NCI-H1105 treated with DMSO at 0.1 percent for 48 hours (cell line): ENCODE results near the gene ATP5PD.
"Not testable (repeated sequence)": the region's sequence is repeated elsewhere in the genome, so short reads cannot be mapped to it uniquely, and the experiment has no call there.

Source experiments
- DNase-seq: peaks from one replicate; lab custom pipeline; 2025; lab: John Stamatoyannopoulos, UW

Gene ATP5PD

DNA sequence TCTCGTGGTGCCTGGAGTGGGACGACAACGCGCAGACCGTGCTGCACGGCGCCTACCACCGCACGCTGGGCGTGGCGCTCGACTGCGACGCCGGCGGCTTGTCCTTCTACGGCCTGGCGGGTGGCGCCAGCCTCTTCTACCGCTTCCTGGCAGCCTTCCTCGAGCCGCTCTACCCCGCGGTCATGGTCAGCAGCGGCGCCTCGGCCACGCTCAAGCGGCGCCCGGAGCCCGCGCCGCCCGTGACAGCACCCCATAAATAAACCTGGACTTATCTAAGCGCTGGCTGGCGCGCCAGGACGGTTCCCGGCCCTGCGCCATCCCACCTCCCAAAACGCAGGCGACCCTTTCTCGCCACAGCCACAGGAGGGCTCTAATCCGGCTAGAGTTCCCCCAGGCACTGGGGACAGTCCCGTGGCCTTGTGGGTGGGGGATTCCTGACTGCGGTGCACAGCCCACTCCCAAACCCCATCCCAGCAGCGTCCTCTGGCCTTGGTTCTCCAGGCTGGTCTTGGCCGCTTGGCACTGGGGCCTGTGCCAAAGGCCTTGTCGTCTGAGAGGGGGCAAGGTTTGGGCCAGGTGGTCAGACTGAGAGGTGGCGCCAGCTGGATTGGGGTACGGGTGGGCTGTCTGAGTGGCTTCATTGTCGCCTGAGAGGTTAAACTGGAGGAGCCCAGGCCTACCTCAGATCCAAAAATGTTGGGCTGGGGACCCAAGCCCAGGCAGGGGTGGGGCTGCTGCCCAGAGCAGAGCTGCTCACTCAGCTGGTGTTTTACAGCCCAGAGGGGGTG is 30.9 kb upstream of the ATP5PD start:
- DNase-seq, result no peak

GRCh38 chr17:75077072-75077495 is 30.3 kb upstream of the ATP5PD start:
- no peak for DNase-seq

DNA sequence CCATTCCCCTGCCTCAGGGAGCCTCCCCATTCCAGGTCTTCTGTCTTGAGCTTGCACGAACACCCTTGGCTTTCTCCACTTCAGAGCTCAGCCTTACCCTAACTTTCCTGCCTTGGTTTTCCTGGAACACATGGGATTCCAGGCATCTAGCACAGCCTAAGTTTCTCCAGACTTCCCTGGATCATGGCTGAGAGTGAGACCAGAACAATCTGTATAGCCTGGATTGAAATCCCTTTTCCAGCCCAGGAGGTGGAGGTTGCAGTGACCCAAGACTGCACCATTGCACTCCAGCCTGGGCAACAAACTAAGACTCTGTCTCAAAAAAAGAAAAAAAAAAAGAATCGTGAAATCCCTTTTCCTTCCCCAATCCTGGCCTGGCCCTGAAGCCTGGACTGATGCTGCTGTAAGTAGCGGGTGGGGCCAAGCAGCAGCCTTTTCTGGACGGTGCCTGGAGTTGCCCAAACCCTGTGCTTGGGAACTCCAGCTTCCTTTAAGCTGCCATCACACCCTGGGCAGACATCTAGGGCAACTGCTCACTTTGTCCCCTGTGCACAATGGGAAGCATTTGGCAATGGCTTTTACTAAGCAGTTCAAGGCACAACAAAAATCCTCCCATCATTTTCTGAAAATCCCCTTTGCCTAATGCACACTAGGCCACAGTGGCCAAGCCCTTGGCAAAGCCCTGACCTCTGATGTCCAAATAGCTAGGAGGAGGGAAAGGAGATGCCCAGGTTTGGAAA is 29.0 kb upstream of the ATP5PD start:
- no peak for DNase-seq

GRCh38 chr17:75074532-75074931 is 27.8 kb upstream of the ATP5PD start:
- DNase-seq, result no peak

- no peak for DNase-seq
Measured at GRCh38 chr17:75073618-75074047, 26.9 kb upstream of the ATP5PD start.

- DNase-seq, result not testable (repeated sequence)
Measured at GRCh38 chr17:75072909-75073308, 26.1 kb upstream of the ATP5PD start.

DNA sequence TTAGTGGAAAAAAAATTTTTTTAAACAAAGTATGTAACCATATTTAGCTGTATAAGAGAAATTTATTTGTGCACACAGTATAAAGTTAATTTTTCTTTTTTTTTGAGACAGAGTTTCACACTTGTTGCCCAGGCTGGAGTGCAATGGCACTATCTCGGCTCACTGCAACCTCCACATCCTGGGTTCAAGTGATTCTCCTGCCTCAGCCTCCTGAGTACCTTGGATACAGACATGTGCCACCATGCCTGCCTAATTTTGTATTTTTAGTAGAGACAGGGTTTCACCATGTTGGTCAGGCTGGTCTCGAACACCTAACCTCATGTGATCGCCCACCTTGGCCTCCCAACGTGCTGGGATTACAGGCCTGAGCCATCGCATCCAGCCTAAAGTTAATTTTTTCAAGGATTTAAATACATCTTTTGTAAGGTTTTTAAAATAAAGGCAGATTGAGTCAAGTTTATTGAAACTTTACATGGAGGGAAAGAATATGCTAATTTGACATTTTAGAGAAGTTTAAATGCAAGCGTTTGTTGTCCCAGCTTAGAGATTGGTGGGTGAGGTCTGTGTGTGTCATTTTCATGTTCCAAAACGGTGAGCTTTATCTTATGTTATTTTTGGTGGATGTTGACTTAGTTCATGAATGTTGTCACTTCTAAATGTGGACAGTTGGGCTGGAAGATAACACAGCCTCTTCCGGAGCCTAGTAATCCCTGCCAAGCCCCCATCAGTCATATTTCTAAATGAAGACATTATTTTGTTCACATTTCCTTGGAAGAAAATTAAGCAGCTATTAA is 24.9 kb upstream of the ATP5PD start:
- not testable (repeated sequence) for DNase-seq

DNA sequence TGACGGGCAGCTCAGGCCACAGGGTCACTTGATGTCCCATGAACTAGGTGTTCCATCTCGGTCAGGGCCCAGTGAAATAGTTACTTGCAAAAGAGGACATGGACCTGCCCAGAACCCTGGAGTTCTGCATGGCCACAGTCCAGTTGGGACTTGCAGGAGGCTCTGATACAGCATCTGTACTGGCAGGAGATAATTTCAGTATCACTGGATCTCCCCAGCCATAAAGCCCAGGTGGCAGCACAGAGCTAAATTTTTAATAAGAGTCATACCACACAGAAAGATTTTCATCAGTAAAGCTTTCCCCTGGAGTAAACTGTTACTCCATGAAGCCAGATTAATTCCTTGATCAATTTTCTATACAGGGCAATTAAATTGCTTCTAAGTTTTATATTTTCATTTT is 23.0 kb upstream of the ATP5PD start:
- DNase-seq, result no peak

DNA sequence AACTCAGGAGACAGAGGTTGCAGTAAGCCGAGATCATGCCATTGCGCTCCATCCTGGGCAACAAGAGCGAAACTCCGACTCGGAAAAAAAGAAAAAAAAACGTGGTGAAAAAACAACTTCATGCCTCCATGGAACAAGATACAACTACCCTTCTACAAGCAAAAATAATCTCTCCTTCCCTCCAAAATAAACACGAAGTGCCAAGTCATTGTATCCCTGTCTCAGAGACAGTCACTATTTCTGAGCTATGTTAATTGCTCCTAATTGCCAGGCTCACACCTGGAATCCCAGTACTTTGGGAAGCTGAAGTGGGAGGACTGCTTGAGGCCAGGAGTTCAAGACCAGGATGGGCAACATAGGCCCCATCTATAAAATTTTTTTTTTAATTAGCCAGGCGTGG is 22.0 kb upstream of the ATP5PD start:
- DNase-seq, result no peak

- no peak for DNase-seq
Measured at GRCh38 chr17:75067856-75068255, 21.1 kb upstream of the ATP5PD start.

DNA sequence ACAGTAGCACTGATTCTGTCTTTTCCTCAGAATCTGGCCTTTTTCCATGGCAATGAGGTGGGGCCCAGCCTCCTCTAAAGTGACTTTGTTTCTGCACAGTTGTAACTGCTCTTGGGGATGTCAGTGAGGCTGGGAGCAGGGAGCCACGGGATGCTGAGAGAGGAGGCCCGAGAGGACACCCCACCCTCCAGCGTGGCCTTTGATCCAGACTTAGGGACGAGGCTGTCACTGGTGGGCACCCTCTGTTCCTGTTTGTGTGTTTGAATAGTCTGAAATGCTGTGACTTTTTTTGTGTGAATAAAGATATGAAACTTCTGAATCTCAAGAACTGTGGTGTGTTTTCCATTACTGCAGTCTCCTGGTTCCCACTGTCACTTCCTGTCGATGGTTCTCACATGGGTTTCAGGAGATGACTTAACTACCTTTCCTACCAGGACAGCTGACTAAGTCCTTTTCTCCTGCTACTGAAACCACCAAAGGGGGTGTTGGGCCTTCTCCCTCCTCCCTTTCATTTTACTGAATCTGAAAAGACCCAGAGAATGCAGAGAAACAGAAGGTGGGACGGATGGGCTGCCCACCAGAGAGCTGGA is 18.9 kb upstream of the ATP5PD start:
- no peak for DNase-seq

DNA sequence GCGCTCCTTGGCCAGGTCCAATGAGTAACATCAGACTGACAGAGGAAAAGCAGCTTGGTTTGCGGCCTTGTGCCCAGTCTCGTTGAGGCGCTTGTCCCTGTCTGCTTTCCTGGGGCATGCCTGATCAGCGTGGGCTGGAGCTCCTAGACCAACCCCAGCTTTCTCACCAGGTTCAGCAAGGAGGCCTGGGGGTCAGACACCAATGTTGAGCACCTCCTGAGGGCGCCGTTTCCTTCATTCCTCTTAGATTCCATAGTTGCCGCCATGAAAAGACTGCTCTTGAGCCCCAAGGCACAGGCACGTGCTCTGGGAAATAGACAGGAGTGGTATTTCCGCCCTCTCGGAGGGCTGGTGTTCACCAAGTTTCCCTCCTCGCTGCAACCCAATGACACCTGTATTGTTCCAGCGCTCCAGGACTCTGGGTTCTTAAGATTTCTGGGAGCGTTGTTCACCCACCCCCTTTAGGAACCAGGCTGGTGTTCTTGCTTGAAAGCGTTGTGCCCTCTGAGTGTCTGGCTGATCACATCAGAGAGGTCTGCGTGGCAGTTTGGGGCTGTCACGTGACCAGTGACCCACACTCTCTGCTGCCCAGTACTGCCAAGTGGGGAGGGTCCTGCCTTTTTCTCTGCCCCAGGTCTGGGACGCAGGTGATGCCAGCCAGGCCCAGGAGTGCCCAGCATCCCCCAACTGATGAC is 18.2 kb upstream of the ATP5PD start:
- DNase-seq, result no peak

- DNase-seq, result no peak
Measured at GRCh38 chr17:75064460-75064859, 17.7 kb upstream of the ATP5PD start.

GRCh38 chr17:75064040-75064439 is 17.3 kb upstream of the ATP5PD start:
- DNase-seq, result no peak

DNA sequence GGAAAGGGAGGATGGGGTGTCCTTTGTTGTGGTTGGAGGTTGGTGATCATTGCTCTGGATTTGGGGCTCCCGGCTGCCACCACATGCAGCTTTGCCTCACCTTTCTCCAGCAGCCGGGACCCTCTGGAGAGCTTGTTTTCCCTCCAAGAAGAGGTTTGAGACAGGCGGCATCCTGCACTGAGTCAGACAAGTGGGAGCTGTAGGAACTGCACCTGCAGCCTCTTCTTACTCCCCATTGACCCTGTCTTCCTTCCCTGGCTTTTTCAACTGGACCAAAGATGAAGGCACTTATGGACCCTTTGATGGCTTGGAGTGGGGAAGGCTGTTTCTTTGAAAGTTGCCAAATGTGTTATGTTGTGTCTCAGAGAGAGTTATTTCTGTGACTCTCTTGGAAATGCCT is 16.9 kb upstream of the ATP5PD start:
- no peak for DNase-seq

DNA sequence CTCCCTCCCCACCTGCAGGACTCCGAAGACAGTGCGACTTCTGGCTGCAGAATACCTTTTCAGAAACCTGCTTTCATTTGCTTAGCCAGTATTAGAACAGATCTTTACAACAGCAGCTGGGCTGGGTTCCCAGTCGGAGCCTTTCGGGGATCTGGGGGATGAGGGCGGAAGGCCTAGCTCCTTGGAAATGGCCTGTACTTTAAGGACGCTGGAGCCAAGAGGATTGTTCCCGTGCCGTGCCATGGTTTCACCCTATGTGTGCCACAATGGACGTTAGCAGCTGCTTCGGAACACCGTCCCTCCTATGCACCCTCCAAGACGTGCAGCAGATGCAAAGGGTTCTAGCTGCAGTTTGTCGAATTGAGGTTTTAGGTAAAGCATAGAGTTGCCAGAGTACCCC is 16.4 kb upstream of the ATP5PD start:
- no peak for DNase-seq

DNA sequence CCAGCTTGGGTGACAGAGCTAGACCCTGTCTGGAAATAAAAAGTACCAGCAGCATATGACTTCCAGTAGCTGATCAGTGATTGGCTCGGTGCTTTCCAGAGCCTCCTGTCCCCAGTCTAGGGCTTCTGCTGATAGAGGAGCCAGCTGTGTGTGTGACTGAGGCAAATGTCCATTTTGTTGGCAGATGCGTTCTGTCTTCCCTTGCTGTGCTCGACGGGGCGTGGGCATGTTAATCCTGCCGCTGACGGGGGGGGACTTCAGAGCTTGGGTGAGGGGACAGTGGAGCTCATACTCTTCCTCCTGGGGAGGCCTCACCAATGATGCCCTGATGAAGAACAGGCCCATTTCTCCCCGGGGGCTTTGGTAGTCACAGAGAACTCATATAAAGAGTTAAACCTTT is 14.8 kb upstream of the ATP5PD start:
- no peak for DNase-seq

DNA sequence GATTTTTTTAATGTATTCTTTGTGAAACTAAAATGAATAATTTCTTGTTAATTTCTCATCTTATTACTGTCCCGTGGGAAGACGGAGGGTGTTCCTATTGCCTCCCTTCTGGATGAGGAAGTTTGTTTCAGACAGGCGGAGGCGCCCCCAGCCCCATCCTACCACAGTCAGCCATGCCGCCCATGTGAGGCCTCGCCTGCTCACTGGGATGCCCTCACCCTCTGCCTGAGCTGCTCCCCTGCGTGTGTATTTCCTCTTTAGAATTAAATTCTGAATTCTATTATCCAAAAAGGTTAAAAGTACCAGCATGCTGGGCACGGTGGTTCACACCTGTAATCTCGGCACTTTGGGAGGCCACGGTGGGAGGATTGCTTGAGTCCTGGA is 14.3 kb upstream of the ATP5PD start:
- DNase-seq, result no peak

DNA sequence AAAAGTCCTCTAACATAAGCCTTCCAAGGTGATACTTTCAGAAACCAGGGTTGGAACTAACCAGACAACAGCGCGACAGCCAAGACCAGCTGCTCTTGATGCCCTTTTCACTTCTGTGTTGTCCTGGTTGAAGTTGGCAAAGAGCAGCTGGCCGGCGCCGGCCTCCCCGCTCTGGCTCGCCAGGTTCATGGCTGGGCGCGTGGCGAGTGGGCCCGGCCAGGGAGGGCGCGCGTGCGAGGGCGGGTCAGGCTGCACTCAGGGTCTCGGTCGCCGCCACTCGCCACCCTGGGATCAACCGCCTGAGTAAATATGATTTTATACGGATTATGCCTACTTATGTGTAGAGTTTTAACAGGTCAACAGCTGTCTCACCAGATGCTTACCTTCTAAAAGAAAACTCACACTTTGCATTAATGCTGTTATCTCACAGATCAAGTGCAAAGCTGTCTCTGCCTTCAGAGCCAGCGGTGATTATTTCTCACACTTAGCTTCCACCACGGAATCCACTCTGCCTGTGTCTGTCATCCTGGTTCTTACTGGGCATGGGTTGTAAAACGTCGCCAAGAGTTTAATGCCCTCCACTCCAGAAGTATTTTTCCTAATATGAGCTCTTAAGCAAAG is 13.8 kb upstream of the ATP5PD start:
- DNase-seq, result no peak

- no peak for DNase-seq
Measured at GRCh38 chr17:75059369-75060345, 12.9 kb upstream of the ATP5PD start.
